OCI-LY7 (cell line): ENCODE results near the gene CFLAR. TPM values are rescaled to one million over a fixed set of nuclear protein-coding genes. Genes with fewer than 3 reads are reported as not detected.

Source experiments
- BruUV-seq: library from RNA; stranded (reverse); fragments of 400-500 nt; replicated peaks from 2 replicates; lab custom pipeline; 2021; lab: Mats Ljungman, UMichigan
- CTCF ChIA-PET: fragments of 300-600 bp; sonication (Branson Sonifier 250); formaldehyde crosslinking; loops from one replicate; lab custom pipeline; 2022; ENCODE audit warnings: antibody characterized with exemption; ENCODE audit not compliant: unreplicated experiment; lab: Charles Lee
- POLR2A ChIA-PET: fragments of 300-600 bp; sonication (Branson Sonifier 250); formaldehyde crosslinking; loops from one replicate; lab custom pipeline; 2022; ENCODE audit warnings: antibody characterized with exemption; lab: Charles Lee
- DNase-seq: peaks from one replicate; pipeline ENCODE4 v3.0.0-alpha.2; 2015; ENCODE audit warnings: low spot score
- H2AFZ ChIP-seq: fragments of 200-600 bp; sonication (generic), shearing (Covaris generic); 2 replicates; pipeline ENCODE4 v1.6.1; 2014; ENCODE audit warnings: mild to moderate bottlenecking, antibody characterized with exemption, low read length, moderate library complexity
- H3K27ac ChIP-seq: fragments of 200-600 bp; sonication (generic); 2 replicates; pipeline ENCODE4 v1.5.1; 2014; ENCODE audit warnings: mixed run types, low read depth, mild to moderate bottlenecking, moderate library complexity, low read length, inconsistent platforms; ENCODE audit not compliant: poor library complexity, severe bottlenecking
- H3K36me3 ChIP-seq: fragments of 200-600 bp; sonication (generic); 2 replicates; pipeline ENCODE4 v1.6.1; 2014; ENCODE audit warnings: mild to moderate bottlenecking, antibody characterized with exemption, low read length, moderate library complexity, mixed read lengths; ENCODE audit not compliant: insufficient read depth
- H3K4me1 ChIP-seq: fragments of 200-600 bp; sonication (generic); 2 replicates; pipeline ENCODE4 v1.5.1; 2014; ENCODE audit warnings: mild to moderate bottlenecking, low read length; ENCODE audit not compliant: insufficient read depth, poor library complexity, severe bottlenecking
- H3K4me2 ChIP-seq: fragments of 200-600 bp; sonication (generic); 2 replicates; pipeline ENCODE4 v1.6.1; 2014; ENCODE audit warnings: mild to moderate bottlenecking, low read length
- H3K4me3 ChIP-seq: fragments of 200-600 bp; sonication (generic); 2 replicates; pipeline ENCODE4 v1.5.1; 2014; ENCODE audit warnings: mild to moderate bottlenecking, low read depth, low read length; ENCODE audit not compliant: poor library complexity, severe bottlenecking
- H3K79me2 ChIP-seq: fragments of 200-600 bp; sonication (generic); 2 replicates; pipeline ENCODE4 v1.6.1; 2016; ENCODE audit warnings: low read depth, mild to moderate bottlenecking, low read length, moderate library complexity, mixed read lengths; ENCODE audit not compliant: insufficient read depth
- H3K9me2 ChIP-seq: fragments of 200-600 bp; sonication (generic); 2 replicates; pipeline ENCODE4 v1.6.1; 2016; ENCODE audit warnings: mild to moderate bottlenecking, low read length, mixed read lengths; ENCODE audit not compliant: insufficient read depth
- H3K9me3 ChIP-seq: fragments of 200-600 bp; sonication (generic); 2 replicates; pipeline ENCODE4 v1.6.1; 2014; ENCODE audit warnings: mild to moderate bottlenecking, mixed run types, low read length, mixed read lengths
- H4K20me1 ChIP-seq: fragments of 200-600 bp; sonication (generic); 2 replicates; pipeline ENCODE4 v1.6.1; 2014; ENCODE audit warnings: mild to moderate bottlenecking, antibody characterized with exemption, low read length, moderate library complexity, mixed read lengths; ENCODE audit not compliant: insufficient read depth
- EZH2phosphoT487 ChIP-seq: fragments of 200-600 bp; sonication (generic); IDR thresholded peaks from 2 replicates; pipeline ENCODE4 v1.6.1; 2018; ENCODE audit warnings: low read depth, borderline replicate concordance, mild to moderate bottlenecking, mixed run types, antibody characterized with exemption, low read length, moderate library complexity, mixed read lengths
- intact Hi-C: fragments of 100-400 bp; cut with micrococcal nuclease; formaldehyde crosslinking; loops from one replicate; pipeline ENCODE4 v1.10.0; 2022; ENCODE audit not compliant: unreplicated experiment
- total RNA-seq, 2 experiments: library from RNA; depleted of rRNA in 1 of 2; stranded (reverse); fragments of >200 nt in 1 of 2; shearing (Covaris generic) in 1 of 2; gene quantifications; 2 replicates each; pipeline ENCODE4 v1.2.3, GENCODE V29; 2014 to 2022
- TF ChIP-seq, protein P1 (sequence below): fragments of 200-600 bp; sonication (generic); conservative IDR thresholded peaks from 2 replicates; pipeline ENCODE4 v1.5.1; 2014; ENCODE audit warnings: mild to moderate bottlenecking, antibody characterized with exemption, low read length, moderate library complexity, mixed read lengths

CFLAR gene
- total RNA-seq, 2 experiments from 2014 or later, result 42.8 to 82.5 TPM

DNA sequence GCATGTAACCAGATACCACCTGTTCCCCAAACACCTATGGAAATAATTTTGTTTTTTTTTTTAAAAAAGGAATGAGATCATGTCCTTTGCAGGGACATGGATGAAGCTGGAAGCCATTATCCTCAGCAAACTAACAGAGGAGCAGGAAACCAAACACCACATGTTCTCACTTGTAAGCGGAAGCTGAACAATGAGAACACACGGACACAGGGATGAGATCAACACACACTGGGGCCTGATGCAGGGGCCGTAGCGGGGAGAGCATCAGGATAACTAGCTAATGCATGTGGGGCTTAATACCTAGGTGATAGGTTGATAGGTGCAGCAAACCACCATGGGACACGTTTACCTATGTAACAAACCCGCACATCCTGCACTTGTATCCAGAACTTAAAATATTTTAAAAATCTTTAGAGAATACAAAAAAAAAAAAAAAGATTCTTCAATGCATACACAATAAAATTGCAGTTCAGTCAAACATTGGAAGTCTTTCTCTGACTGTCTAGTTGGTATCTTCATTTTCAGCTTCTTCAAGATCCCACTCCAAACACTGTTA, 55.4 kb downstream of the CFLAR start:
- TF ChIP-seq, protein P1, sequence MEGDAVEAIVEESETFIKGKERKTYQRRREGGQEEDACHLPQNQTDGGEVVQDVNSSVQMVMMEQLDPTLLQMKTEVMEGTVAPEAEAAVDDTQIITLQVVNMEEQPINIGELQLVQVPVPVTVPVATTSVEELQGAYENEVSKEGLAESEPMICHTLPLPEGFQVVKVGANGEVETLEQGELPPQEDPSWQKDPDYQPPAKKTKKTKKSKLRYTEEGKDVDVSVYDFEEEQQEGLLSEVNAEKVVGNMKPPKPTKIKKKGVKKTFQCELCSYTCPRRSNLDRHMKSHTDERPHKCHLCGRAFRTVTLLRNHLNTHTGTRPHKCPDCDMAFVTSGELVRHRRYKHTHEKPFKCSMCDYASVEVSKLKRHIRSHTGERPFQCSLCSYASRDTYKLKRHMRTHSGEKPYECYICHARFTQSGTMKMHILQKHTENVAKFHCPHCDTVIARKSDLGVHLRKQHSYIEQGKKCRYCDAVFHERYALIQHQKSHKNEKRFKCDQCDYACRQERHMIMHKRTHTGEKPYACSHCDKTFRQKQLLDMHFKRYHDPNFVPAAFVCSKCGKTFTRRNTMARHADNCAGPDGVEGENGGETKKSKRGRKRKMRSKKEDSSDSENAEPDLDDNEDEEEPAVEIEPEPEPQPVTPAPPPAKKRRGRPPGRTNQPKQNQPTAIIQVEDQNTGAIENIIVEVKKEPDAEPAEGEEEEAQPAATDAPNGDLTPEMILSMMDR, result no peak
- no peak for TF ChIP-seq EZH2phosphoT487
- H2AFZ ChIP-seq, result no peak overlapping the region
- intact Hi-C loops, result no loop called here
- H3K36me3 ChIP-seq, result peaks cover 12% of the 10 kb centered on the region
- H3K9me3 ChIP-seq, result no peaks in the 10 kb centered on the region
- H3K27ac ChIP-seq, result no peak overlapping the region
- no peak overlapping the region for H3K4me2 ChIP-seq
- no peak overlapping the region for H3K4me3 ChIP-seq
- H3K79me2 ChIP-seq, result no peaks in the 10 kb centered on the region
- ChIA-PET POLR2A (interaction anchor here (0.6 to 0.7 kb wide), 3 partner anchors 45 to 450 kb away, joined by 3 to 4 read pairs (median 3); no protein-coding TSS in a partner anchor), CTCF (no interaction called here)
- H4K20me1 ChIP-seq, result no peaks in the 10 kb centered on the region
- H3K9me2 ChIP-seq, result no peaks in the 10 kb centered on the region
- H3K4me1 ChIP-seq, result peaks cover 16% of the 10 kb centered on the region
- no peak for DNase-seq
- BruUV-seq, result no TSS peak

DNA sequence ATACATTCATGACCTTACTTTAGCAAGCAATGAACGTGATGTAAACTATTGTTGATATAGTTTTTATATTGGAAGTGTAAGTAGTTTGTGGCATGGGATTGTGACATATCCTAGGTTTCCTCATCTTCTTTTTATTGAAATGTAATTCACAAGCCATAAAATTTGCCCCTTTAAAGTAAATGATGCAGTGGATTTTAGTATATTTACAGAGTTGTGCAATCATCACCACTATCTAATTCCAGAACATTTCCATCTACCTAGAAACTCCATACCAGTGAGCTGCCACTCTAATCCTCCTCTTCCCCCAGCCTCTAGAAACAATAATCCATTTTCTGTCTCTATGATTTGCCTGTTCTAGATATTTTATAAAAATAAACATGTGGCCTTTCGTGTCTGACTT, 56.3 kb downstream of the CFLAR start:
- H3K79me2 ChIP-seq, result no peaks in the 10 kb centered on the region
- H3K4me2 ChIP-seq, result no peak overlapping the region
- no peak for DNase-seq
- H4K20me1 ChIP-seq, result no peaks in the 10 kb centered on the region
- BruUV-seq, result no TSS peak
- ChIA-PET CTCF (no interaction called here), POLR2A (no interaction called here)
- TF ChIP-seq, protein P1, result no peak
- no peaks in the 10 kb centered on the region for H3K9me2 ChIP-seq
- H3K9me3 ChIP-seq, result no peaks in the 10 kb centered on the region
- peaks cover 4% of the 10 kb centered on the region for H3K36me3 ChIP-seq
- no peak overlapping the region for H3K27ac ChIP-seq
- H3K4me1 ChIP-seq, result peaks cover 16% of the 10 kb centered on the region
- no peak overlapping the region for H3K4me3 ChIP-seq
- no peak overlapping the region for H2AFZ ChIP-seq
- intact Hi-C loops, result no loop called here

DNA sequence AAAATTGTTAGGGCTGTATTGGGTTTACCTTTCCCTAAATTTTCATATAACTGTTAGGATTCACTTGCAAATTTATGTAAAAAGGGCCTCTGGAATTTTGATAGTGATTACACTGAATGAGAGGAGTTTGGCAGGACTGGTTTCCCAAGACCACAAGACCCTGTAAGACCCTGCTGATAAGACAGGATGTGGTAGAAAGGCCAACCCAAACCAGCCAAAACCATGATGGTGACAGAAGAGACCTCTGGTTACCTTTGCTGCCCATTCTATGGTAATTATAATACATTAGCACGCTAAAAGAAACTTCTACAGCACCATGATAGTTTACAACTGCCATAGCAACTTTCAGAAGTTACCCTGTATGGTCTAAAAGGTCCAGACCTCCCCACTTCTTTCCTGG, 58.7 kb downstream of the CFLAR start:
- H3K36me3 ChIP-seq, result no peaks in the 10 kb centered on the region
- no peak overlapping the region for H3K27ac ChIP-seq
- no peak overlapping the region for H3K4me3 ChIP-seq
- no peak for TF ChIP-seq EZH2phosphoT487
- TF ChIP-seq, protein P1, result no peak
- no TSS peak for BruUV-seq
- H3K9me2 ChIP-seq, result no peaks in the 10 kb centered on the region
- ChIA-PET POLR2A (interaction anchor here (1.5 kb wide), 1 partner anchor 57 kb away, joined by 3 read pairs; no protein-coding TSS in a partner anchor), CTCF (interaction anchor here (1.0 kb wide), 1 partner anchor 16 kb away, joined by 3 read pairs; no protein-coding TSS in a partner anchor)
- no peak overlapping the region for H3K4me2 ChIP-seq
- no peaks in the 10 kb centered on the region for H4K20me1 ChIP-seq
- intact Hi-C loops, result loop anchor here (5.0 kb wide), 1 partner anchor 462 kb away; no protein-coding TSS in a partner anchor
- 0 out of 2 replicates have a peak, but pooled peaks cover 4% of the 10 kb centered on the region for H3K9me3 ChIP-seq
- H2AFZ ChIP-seq, result no peak overlapping the region
- peaks cover 6% of the 10 kb centered on the region for H3K4me1 ChIP-seq
- no peak for DNase-seq
- no peaks in the 10 kb centered on the region for H3K79me2 ChIP-seq
